ENCODE measurements around the gene TOMT. TPM values are rescaled to one million over a fixed set of nuclear protein-coding genes. Genes with fewer than 3 reads are reported as not detected.

TOMT gene
- total and polyA plus RNA-seq, 2 donors (not counting 3 experiments of a cell fraction or from before 2014, with no cell fraction given): not detected

- H3K4me2 ChIP-seq (ENCODE audit: insufficient read depth, low read length): no peak overlapping the region
- H3K9me3 ChIP-seq (replicated peaks; ENCODE audit: control insufficient read depth, insufficient read depth, low read length): no peaks in the 10 kb centered on the region
- ChIA-PET POLR2A (no interaction called here), CTCF (interaction anchor here (1.4 to 3.4 kb wide), 2 partner anchors 45 to 73 kb away, joined by 6 to 35 read pairs; no protein-coding TSS in a partner anchor)
- peaks cover 26% of the 10 kb centered on the region for H3K4me1 ChIP-seq (ENCODE audit: control insufficient read depth, extremely low read depth, insufficient read depth, low read length)
- H3K4me3 ChIP-seq (replicated peaks in 1 of 3; ENCODE audit: insufficient read depth in 1 of 3, low read depth in 1 of 3, low read length in 3 of 3): no peak overlapping the region
- no peak overlapping the region for H2AFZ ChIP-seq (ENCODE audit: low read depth, low read length)
- FAIRE-seq: no peak
- no peaks in the 10 kb centered on the region for H3K9me1 ChIP-seq (replicated peaks; ENCODE audit: control insufficient read depth, extremely low read depth, insufficient read depth, low read length)
- no peak for DNase-seq (ENCODE audit: low read depth, low spot score)
- intact Hi-C loops (cut with micrococcal nuclease) (no loop called here), dilution Hi-C loops (cut with MboI; ENCODE audit: extremely low pct_ligation_motif_present, low sequenced_read_pairs) (no loop called here)
- H3K9ac ChIP-seq (replicated peaks; ENCODE audit: extremely low read depth, insufficient read depth, low read length): no peak overlapping the region
- no peak overlapping the region for H3K27ac ChIP-seq (ENCODE audit: insufficient read depth, low read depth, low read length)
- no peaks in the 10 kb centered on the region for H4K20me1 ChIP-seq (replicated peaks; ENCODE audit: control insufficient read depth, extremely low read depth, insufficient read depth, low read length)
- peaks cover 29% of the 10 kb centered on the region for H3K79me2 ChIP-seq (ENCODE audit: control insufficient read depth, insufficient read depth, low read length)
- BruUV-seq (replicated peaks): no TSS peak
- no peaks in the 10 kb centered on the region for H3K27me3 ChIP-seq (ENCODE audit: control insufficient read depth in 2 of 2, insufficient read depth in 2 of 2, low read length in 2 of 2)
- TF ChIP-seq JUN (IDR thresholded peaks at IDR 0.05; ENCODE audit: borderline replicate concordance, insufficient read depth, insufficient read length, low read depth) (no peak), MYC (IDR thresholded peaks at IDR 0.05; ENCODE audit: low read depth, low read length) (no peak), FOS (IDR thresholded peaks at IDR 0.05; ENCODE audit: borderline replicate concordance, insufficient read depth, low read length) (no peak), POLR2A (IDR thresholded peaks at IDR 0.05; ENCODE audit: low read depth, low read length) (no peak), MAX (IDR thresholded peaks at IDR 0.05; ENCODE audit: insufficient read depth, insufficient read length) (no peak), GATA2 (IDR thresholded peaks at IDR 0.05; ENCODE audit: insufficient read depth, insufficient read length, low read depth, low read length) (no peak), CTCF (IDR thresholded peaks at IDR 0.05; ENCODE audit: extremely low read depth in 1 of 2, insufficient read depth in 1 of 2, low read depth in 1 of 2, low read length in 2 of 2) (no peak), EZH2 (IDR thresholded peaks at IDR 0.05; ENCODE audit: borderline replicate concordance, low read depth, low read length, severe bottlenecking) (no peak), POLR2AphosphoS5 (IDR thresholded peaks at IDR 0.05; ENCODE audit: insufficient read depth, low read depth, low read length) (no peak)
- H3K36me3 ChIP-seq (ENCODE audit: control insufficient read depth in 2 of 2, extremely low read depth in 1 of 2, insufficient read depth in 2 of 2, low read length in 2 of 2): peaks cover 11 to 23% of the 10 kb centered on the region in 2 experiments
These were observed 7.0 kb upstream of the TOMT start for GRCh38 chr11:72098741-72099140.

All from endothelial cell of umbilical vein (primary cell).